ENCODE results near the gene HUWE1. TPM values are rescaled to one million over a fixed set of nuclear protein-coding genes. Genes with fewer than 3 reads are reported as not detected.

The HUWE1 gene, protein sequence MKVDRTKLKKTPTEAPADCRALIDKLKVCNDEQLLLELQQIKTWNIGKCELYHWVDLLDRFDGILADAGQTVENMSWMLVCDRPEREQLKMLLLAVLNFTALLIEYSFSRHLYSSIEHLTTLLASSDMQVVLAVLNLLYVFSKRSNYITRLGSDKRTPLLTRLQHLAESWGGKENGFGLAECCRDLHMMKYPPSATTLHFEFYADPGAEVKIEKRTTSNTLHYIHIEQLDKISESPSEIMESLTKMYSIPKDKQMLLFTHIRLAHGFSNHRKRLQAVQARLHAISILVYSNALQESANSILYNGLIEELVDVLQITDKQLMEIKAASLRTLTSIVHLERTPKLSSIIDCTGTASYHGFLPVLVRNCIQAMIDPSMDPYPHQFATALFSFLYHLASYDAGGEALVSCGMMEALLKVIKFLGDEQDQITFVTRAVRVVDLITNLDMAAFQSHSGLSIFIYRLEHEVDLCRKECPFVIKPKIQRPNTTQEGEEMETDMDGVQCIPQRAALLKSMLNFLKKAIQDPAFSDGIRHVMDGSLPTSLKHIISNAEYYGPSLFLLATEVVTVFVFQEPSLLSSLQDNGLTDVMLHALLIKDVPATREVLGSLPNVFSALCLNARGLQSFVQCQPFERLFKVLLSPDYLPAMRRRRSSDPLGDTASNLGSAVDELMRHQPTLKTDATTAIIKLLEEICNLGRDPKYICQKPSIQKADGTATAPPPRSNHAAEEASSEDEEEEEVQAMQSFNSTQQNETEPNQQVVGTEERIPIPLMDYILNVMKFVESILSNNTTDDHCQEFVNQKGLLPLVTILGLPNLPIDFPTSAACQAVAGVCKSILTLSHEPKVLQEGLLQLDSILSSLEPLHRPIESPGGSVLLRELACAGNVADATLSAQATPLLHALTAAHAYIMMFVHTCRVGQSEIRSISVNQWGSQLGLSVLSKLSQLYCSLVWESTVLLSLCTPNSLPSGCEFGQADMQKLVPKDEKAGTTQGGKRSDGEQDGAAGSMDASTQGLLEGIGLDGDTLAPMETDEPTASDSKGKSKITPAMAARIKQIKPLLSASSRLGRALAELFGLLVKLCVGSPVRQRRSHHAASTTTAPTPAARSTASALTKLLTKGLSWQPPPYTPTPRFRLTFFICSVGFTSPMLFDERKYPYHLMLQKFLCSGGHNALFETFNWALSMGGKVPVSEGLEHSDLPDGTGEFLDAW (N-terminal part only)
- total RNA-seq (85.5 and 146 TPM in 2 replicates), polyA plus RNA-seq (52.8 and 73.3 TPM in 2 replicates), polyA minus RNA-seq (ENCODE audit: low replicate concordance) (350 and 439 TPM in 2 replicates)
- polyA plus RNA-seq (2012): 61.4 and 68.0 TPM in 2 replicates

DNA sequence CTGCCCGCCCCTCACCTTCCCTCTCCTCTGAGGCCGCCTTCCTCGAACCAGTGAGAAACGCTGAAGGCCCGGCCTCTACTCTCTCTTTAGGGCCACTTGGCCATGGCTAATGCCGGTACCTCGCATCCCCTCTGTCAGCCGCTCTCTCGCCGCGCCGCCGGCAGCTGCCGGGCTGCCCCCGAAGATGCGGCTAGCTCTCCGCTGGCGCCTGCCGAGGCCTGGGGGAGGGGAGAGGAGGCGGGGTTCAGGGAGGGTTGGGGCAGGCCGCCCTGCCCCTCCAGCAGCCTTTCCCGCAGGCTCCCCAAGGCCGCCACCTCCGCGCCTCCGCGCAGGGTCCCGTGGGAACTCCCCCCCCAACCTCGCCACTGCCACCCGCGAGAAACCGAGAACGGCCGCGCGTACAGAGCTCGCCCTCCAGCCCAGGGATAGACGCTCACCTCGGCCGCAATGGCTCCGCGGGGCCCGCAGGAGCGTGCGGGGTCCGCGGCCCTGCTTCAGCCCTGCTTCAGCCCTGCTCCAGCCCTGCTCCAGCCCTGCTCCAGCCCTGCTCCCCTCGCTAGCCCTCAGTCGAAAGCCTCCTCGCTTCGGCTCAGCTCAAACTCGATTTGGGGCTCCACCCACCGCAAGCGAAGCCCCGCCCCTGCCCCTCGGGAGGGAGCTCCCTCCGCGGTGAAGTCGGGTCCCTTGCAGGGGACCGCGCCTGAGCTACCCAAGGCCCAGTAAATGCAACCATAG, at the start of gene HUWE1:
HUWE1 (minus strand) TSS at position 569 of the 735 bp plus-strand sequence. CDS start 32,612 bp downstream, outside the sequence.
- no peaks in the 10 kb centered on the region for H3K9me3 ChIP-seq (ENCODE audit: control insufficient read depth, insufficient read depth, low read depth, low read length)
- H3K27ac ChIP-seq (ENCODE audit: insufficient read depth, low read length): peak within 1 kb of the TSS; percentile 67
- peak within 1 kb of the TSS; percentile 66 to 96 (median 71) for H3K4me3 ChIP-seq (replicated peaks in 1 of 4; ENCODE audit: control extremely low read depth in 1 of 4, insufficient read depth in 1 of 4, low read depth in 3 of 4, low read length in 4 of 4)
- H2AFZ ChIP-seq (ENCODE audit: low read length): peak within 1 kb of the TSS; percentile 73
- H3K36me3 ChIP-seq (ENCODE audit: control insufficient read depth, insufficient read depth, low read length): no peaks in the 10 kb centered on the region
- H3K4me2 ChIP-seq (ENCODE audit: extremely low read depth, insufficient read depth, low read length): peak within 1 kb of the TSS; percentile 44
- TF ChIP-seq EZH2 (IDR thresholded peaks at IDR 0.05; ENCODE audit: low read length, missing control alignments): no peak
- H3K79me2 ChIP-seq (ENCODE audit: control insufficient read depth, insufficient read depth, low read length): peaks cover 28% of the 10 kb centered on the region
- H3K9ac ChIP-seq (ENCODE audit: insufficient read depth, low read length): peak within 1 kb of the TSS; percentile 75
- H3K4me1 ChIP-seq (ENCODE audit: control insufficient read depth, extremely low read depth, insufficient read depth, low read length): no peaks in the 10 kb centered on the region
- no peaks in the 10 kb centered on the region for H4K20me1 ChIP-seq (ENCODE audit: control insufficient read depth, extremely low read depth, insufficient read depth, low read length)
- DNase-seq (ENCODE audit: low read depth in 2 of 2): peak; percentile 67 to 73
- no peaks in the 10 kb centered on the region for H3K27me3 ChIP-seq (ENCODE audit: control insufficient read depth, insufficient read depth, low read length)

- no peaks in the 10 kb centered on the region for H3K36me3 ChIP-seq (ENCODE audit: control insufficient read depth, insufficient read depth, low read length)
- no peak for DNase-seq (ENCODE audit: low read depth in 2 of 2)
- no peak overlapping the region for H2AFZ ChIP-seq (ENCODE audit: low read length)
- TF ChIP-seq EZH2 (IDR thresholded peaks at IDR 0.05; ENCODE audit: low read length, missing control alignments): no peak
- TF ChIP-seq, protein P1, sequence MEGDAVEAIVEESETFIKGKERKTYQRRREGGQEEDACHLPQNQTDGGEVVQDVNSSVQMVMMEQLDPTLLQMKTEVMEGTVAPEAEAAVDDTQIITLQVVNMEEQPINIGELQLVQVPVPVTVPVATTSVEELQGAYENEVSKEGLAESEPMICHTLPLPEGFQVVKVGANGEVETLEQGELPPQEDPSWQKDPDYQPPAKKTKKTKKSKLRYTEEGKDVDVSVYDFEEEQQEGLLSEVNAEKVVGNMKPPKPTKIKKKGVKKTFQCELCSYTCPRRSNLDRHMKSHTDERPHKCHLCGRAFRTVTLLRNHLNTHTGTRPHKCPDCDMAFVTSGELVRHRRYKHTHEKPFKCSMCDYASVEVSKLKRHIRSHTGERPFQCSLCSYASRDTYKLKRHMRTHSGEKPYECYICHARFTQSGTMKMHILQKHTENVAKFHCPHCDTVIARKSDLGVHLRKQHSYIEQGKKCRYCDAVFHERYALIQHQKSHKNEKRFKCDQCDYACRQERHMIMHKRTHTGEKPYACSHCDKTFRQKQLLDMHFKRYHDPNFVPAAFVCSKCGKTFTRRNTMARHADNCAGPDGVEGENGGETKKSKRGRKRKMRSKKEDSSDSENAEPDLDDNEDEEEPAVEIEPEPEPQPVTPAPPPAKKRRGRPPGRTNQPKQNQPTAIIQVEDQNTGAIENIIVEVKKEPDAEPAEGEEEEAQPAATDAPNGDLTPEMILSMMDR (conservative IDR thresholded peaks at IDR 0.05 in 1 of 2, IDR thresholded peaks at IDR 0.05 in 1 of 2; ENCODE audit: low read depth in 1 of 2, low read length in 2 of 2): no peak
- H3K27ac ChIP-seq (ENCODE audit: insufficient read depth, low read length): no peak overlapping the region
- no peaks in the 10 kb centered on the region for H4K20me1 ChIP-seq (ENCODE audit: control insufficient read depth, extremely low read depth, insufficient read depth, low read length)
- no peaks in the 10 kb centered on the region for H3K4me1 ChIP-seq (ENCODE audit: control insufficient read depth, extremely low read depth, insufficient read depth, low read length)
- H3K9me3 ChIP-seq (ENCODE audit: control insufficient read depth, insufficient read depth, low read depth, low read length): no peaks in the 10 kb centered on the region
- H3K9ac ChIP-seq (ENCODE audit: insufficient read depth, low read length): no peak overlapping the region
- H3K4me2 ChIP-seq (ENCODE audit: extremely low read depth, insufficient read depth, low read length): no peak overlapping the region
- H3K27me3 ChIP-seq (ENCODE audit: control insufficient read depth, insufficient read depth, low read length): no peaks in the 10 kb centered on the region
- no peaks in the 10 kb centered on the region for H3K79me2 ChIP-seq (ENCODE audit: control insufficient read depth, insufficient read depth, low read length)
- H3K4me3 ChIP-seq (replicated peaks in 1 of 4; ENCODE audit: control extremely low read depth in 1 of 4, insufficient read depth in 1 of 4, low read depth in 3 of 4, low read length in 4 of 4): no peak overlapping the region
Measured at GRCh38 chrX:53732797-53733196, 46.3 kb upstream of the HUWE1 start.

- Histone ChIP-seq H3K4me2 (ENCODE audit: extremely low read depth, insufficient read depth, low read length) (no peak overlapping the region), H3K27ac (ENCODE audit: insufficient read depth, low read length) (no peak overlapping the region), H3K79me2 (ENCODE audit: control insufficient read depth, insufficient read depth, low read length) (no peaks in the 10 kb centered on the region), H3K4me3 (replicated peaks in 1 of 4; ENCODE audit: control extremely low read depth in 1 of 4, insufficient read depth in 1 of 4, low read depth in 3 of 4, low read length in 4 of 4) (no peak overlapping the region), H3K27me3 (ENCODE audit: control insufficient read depth, insufficient read depth, low read length) (no peaks in the 10 kb centered on the region), H3K36me3 (ENCODE audit: control insufficient read depth, insufficient read depth, low read length) (no peaks in the 10 kb centered on the region), H2AFZ (ENCODE audit: low read length) (no peak overlapping the region), H3K9ac (ENCODE audit: insufficient read depth, low read length) (no peak overlapping the region), H3K4me1 (ENCODE audit: control insufficient read depth, extremely low read depth, insufficient read depth, low read length) (no peaks in the 10 kb centered on the region), H3K9me3 (ENCODE audit: control insufficient read depth, insufficient read depth, low read depth, low read length) (no peaks in the 10 kb centered on the region), H4K20me1 (ENCODE audit: control insufficient read depth, extremely low read depth, insufficient read depth, low read length) (no peaks in the 10 kb centered on the region)
- no peak for TF ChIP-seq EZH2 (IDR thresholded peaks at IDR 0.05; ENCODE audit: low read length, missing control alignments)
- TF ChIP-seq, protein P1 (conservative IDR thresholded peaks at IDR 0.05 in 1 of 2, IDR thresholded peaks at IDR 0.05 in 1 of 2; ENCODE audit: low read depth in 1 of 2, low read length in 2 of 2): no peak
- DNase-seq (ENCODE audit: low read depth in 2 of 2): no peak
Measured at GRCh38 chrX:53729751-53730150, 43.2 kb upstream of the HUWE1 start.

Data from fibroblast of lung (primary cell).